GM12874 (cell line): ENCODE measurements around the gene APPL1.

ENCODE experiments used
- CTCF ChIP-seq: IDR thresholded peaks from 2 replicates; pipeline ENCODE4 v1.5.1; 2011; ENCODE audit warnings: low read depth, mild to moderate bottlenecking, control low read depth, low read length, moderate library complexity; ENCODE audit not compliant: insufficient read depth

Gene APPL1

GRCh38 chr3:57292159-57292896, 64.8 kb downstream of the APPL1 start, which contains the start of gene ASB14:
Gene ASB14 (minus strand): TSS chr3:57292685. CDS start chr3:57292033, 652 bp downstream.
- no peak for TF ChIP-seq CTCF

- no peak for TF ChIP-seq CTCF
These were observed 65.5 kb downstream of the APPL1 start for GRCh38 chr3:57292897-57293526.

GRCh38 chr3:57298041-57298440, 70.5 kb downstream of the APPL1 start:
- TF ChIP-seq CTCF, result no peak

GRCh38 chr3:57309769-57310360, 82.3 kb downstream of the APPL1 start:
- TF ChIP-seq CTCF, result no peak

DNA sequence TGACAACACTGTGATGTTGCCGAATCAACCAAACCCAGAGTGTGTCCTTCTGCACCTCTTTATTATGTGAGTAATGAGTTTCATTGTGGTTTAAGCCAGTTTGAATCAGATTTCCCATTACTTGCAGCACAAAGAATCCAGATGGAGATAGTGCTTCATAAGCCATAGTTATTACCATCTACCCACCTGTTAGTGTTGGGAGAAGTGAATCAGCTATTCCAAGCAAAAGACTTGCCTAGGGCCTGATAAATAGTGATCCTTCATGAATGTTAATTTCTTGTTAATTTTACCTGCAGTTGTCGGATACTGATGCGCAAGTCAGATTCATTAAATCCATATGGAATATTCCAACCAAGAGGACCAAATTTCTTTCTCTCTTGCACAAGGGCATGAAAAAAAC, 86.7 kb downstream of the APPL1 start:
- TF ChIP-seq CTCF, result no peak
